A549 (cell line): ENCODE measurements around the gene TTI1. TPM values are rescaled to one million over a fixed set of nuclear protein-coding genes. Genes with fewer than 3 reads are reported as not detected.

Experiments
- ATAC-seq, 2 experiments: fragments of 200-7000 bp in 1 of 2; fragments of >200 bp in 1 of 2; cut with Nextera tagmentation in 1 of 2; cut with Tn5 transposase in 1 of 2; 3 replicates each; pipeline versions ENCODE4 v1.8.0 to v1.9.1; 2018 to 2020; ENCODE audit warnings: mild to moderate bottlenecking in 1 of 2, moderate library complexity in 1 of 2
- CTCF ChIA-PET: fragments of 300-600 bp; sonication (Branson Sonifier 250); formaldehyde crosslinking; extraction: SDS; loops from one replicate; lab custom pipeline; 2021; ENCODE audit warnings: antibody characterized with exemption, inconsistent platforms; lab: Yijun Ruan, JAX
- POLR2A ChIA-PET: fragments of 350-600 bp; formaldehyde crosslinking; extraction: SDS; loops from one replicate; lab custom pipeline; 2021; ENCODE audit warnings: antibody characterized with exemption, inconsistent platforms; lab: Yijun Ruan, JAX
- DNase-seq, 2 experiments: peaks; one replicate each; pipeline versions ENCODE4 v3.0.0 to v3.0.0-alpha.2; 2011 to 2016; ENCODE audit warnings: low read depth in 1 of 2, low spot score in 1 of 2
- FAIRE-seq: peaks from 2 replicates; lab custom pipeline; 2011; peaks lifted over from hg19 to GRCh38; lab: Jason Lieb, UNC
- H3K27ac ChIP-seq, 2 experiments: fragments of >200 bp; sonication (Bioruptor Twin); formaldehyde crosslinking; 3 replicates each; pipeline ENCODE4 v1.5.1; 2016 to 2017
- H3K4me1 ChIP-seq: fragments of >200 bp; sonication (Bioruptor Twin); formaldehyde crosslinking; 3 replicates; pipeline ENCODE4 v1.6.1; 2016
- H3K4me2 ChIP-seq: fragments of >200 bp; sonication (Bioruptor Twin); formaldehyde crosslinking; 3 replicates; pipeline ENCODE4 v1.6.1; 2016
- H3K4me3 ChIP-seq: fragments of >200 bp; sonication (Bioruptor Twin); formaldehyde crosslinking; 3 replicates; pipeline ENCODE4 v1.5.1; 2016
- H3K9me3 ChIP-seq: fragments of >200 bp; sonication (Bioruptor Twin); formaldehyde crosslinking; 3 replicates; pipeline ENCODE4 v1.6.1; 2016
- ATOH8 ChIP-seq: fragments of 250-450 bp; sonication (Bioruptor Pico); IDR thresholded peaks from 2 replicates; pipeline ENCODE4 v1.5.0; 2020; ENCODE audit warnings: low read depth, mild to moderate bottlenecking, moderate library complexity
- BHLHE40 ChIP-seq: IDR thresholded peaks from 2 replicates; pipeline ENCODE4 v1.6.1; 2012; ENCODE audit warnings: low read depth, low read length, inconsistent platforms
- CBX2 ChIP-seq: fragments of 200-600 bp; sonication (generic); IDR thresholded peaks from 2 replicates; pipeline ENCODE4 v1.6.1; 2016; ENCODE audit warnings: low read depth, mild to moderate bottlenecking, borderline replicate concordance
- CEBPB ChIP-seq, 2 experiments: fragments of >200 bp in 1 of 2; sonication (Bioruptor Twin) in 1 of 2; formaldehyde crosslinking in 1 of 2; IDR thresholded peaks; 2 replicates each; pipeline ENCODE4 v1.6.1; 2012 to 2016
- EHF ChIP-seq: fragments of 250-450 bp; sonication (Bioruptor Pico); IDR thresholded peaks from 2 replicates; pipeline ENCODE4 v1.5.0; 2020; ENCODE audit warnings: mild to moderate bottlenecking
- HDAC2 ChIP-seq: fragments of 200-600 bp; sonication (generic); IDR thresholded peaks from 2 replicates; pipeline ENCODE4 v1.6.1; 2016
- HMGXB4 ChIP-seq: fragments of 250-450 bp; sonication (Bioruptor Pico); IDR thresholded peaks from 2 replicates; pipeline ENCODE4 v1.5.0; 2021; ENCODE audit warnings: mild to moderate bottlenecking, moderate library complexity, borderline replicate concordance
- HOXA7 ChIP-seq: fragments of 250-450 bp; sonication (Bioruptor Pico); IDR thresholded peaks from 2 replicates; pipeline ENCODE4 v1.5.0; 2020; ENCODE audit warnings: mild to moderate bottlenecking, moderate library complexity
- HOXB13 ChIP-seq: fragments of 250-450 bp; sonication (Bioruptor Pico); IDR thresholded peaks from 2 replicates; pipeline ENCODE4 v1.5.0; 2020; ENCODE audit warnings: low read depth, mild to moderate bottlenecking, moderate library complexity
- NFE2L2 ChIP-seq: fragments of 150-350 bp; conservative IDR thresholded peaks from 2 replicates; pipeline ENCODE4 v1.6.1; 2014; ENCODE audit warnings: low read length
- NR3C1 ChIP-seq: fragments of >200 bp; sonication (Bioruptor Twin); formaldehyde crosslinking; IDR thresholded peaks from 3 replicates; pipeline ENCODE4 v1.6.1; 2017
- PHF8 ChIP-seq: fragments of 200-600 bp; sonication (generic); IDR thresholded peaks from 2 replicates; pipeline ENCODE4 v1.6.1; 2016; ENCODE audit warnings: low read depth, mild to moderate bottlenecking, antibody characterized with exemption, moderate library complexity, borderline replicate concordance
- POLR2AphosphoS2 ChIP-seq: conservative IDR thresholded peaks from 2 replicates; pipeline ENCODE4 v1.6.1; 2012; ENCODE audit warnings: low read length, improper control_type of control experiment, inconsistent platforms
- RAD21 ChIP-seq, 2 experiments: fragments of >200 bp in 1 of 2; sonication (Bioruptor Twin) in 1 of 2; formaldehyde crosslinking in 1 of 2; IDR thresholded peaks in 1 of 2; conservative IDR thresholded peaks in 1 of 2; 2 replicates in 1 of 2; 3 replicates in 1 of 2; pipeline ENCODE4 v1.6.1; 2012 to 2018; ENCODE audit warnings: inconsistent platforms in 1 of 2
- RCOR1 ChIP-seq: fragments of 150-350 bp; IDR thresholded peaks from 2 replicates; pipeline ENCODE4 v1.6.1; 2014; ENCODE audit warnings: antibody characterized with exemption, low read length, low read depth
- SREBF2 ChIP-seq: fragments of 450-650 bp; IDR thresholded peaks from 2 replicates; pipeline ENCODE4 v1.6.1; 2014; ENCODE audit warnings: mild to moderate bottlenecking, moderate library complexity
- ZSCAN20 ChIP-seq: fragments of 250-450 bp; sonication (Bioruptor Pico); IDR thresholded peaks from 2 replicates; pipeline ENCODE4 v1.8.0; 2022; ENCODE audit warnings: mild to moderate bottlenecking, moderate library complexity
- WGBS: methylation state at CpG from one replicate; pipeline ENCODE4 v1.1.6; 2017; ENCODE audit errors: missing lambda C conversion rate; 5-methylcytosine and 5-hydroxymethylcytosine counted together
- polyA plus RNA-seq, 4 experiments: library from polyadenylated mRNA; depleted of rRNA in 3 of 4; stranded (reverse); fragments of >200 nt; fragmentation: RNase III in 1 of 4; extraction: RNeasy Plus Mini Kit Qiagen cat#74134 plus additional on column Dnase treatment in 1 of 4; gene quantifications; 2 replicates in 3 of 4; 3 replicates in 1 of 4; pipeline ENCODE4 v1.2.3, GENCODE V29; 2011 to 2017
- TF ChIP-seq, protein P1 (sequence below): IDR thresholded peaks from 2 replicates; pipeline ENCODE4 v1.6.1; 2012
- TF ChIP-seq, protein P2 (sequence below): fragments of >200 bp; sonication (Bioruptor Twin); formaldehyde crosslinking; IDR thresholded peaks from 3 replicates; pipeline ENCODE4 v1.5.1; 2016
- TF ChIP-seq, protein P3 (sequence below): fragments of 150-350 bp; IDR thresholded peaks from 2 replicates; pipeline ENCODE4 v1.6.1; 2014; ENCODE audit warnings: low read depth, mild to moderate bottlenecking, low read length

Gene TTI1
- polyA plus RNA-seq, 2 of the 4 experiments (the other 2 are of a cell fraction) = 20.6 to 27.9 TPM

- TF ChIP-seq HMGXB4 (no peak), ZSCAN20 (CRISPR knock-in tag) (no peak), RCOR1 (no peak), HDAC2 (no peak), SREBF2 (no peak), EHF (CRISPR knock-in tag) (no peak), POLR2AphosphoS2 (no peak)
Measured at GRCh38 chr20:37997516-37997915, 35.7 kb downstream of the TTI1 start (continued).

GRCh38 chr20:37995856-37996605, 37.2 kb downstream of the TTI1 start:
- 89% methylated on average over 9 of the region's 9 CpGs for WGBS
- CTCF ChIA-PET = interaction anchor here (1.0 to 5.2 kb wide), 6 partner anchors 12 to 432 kb away, joined by 4 to 40 read pairs (median 5); partner anchors contain the start of gene VSTM2L
- DNase-seq (no peak), ATAC-seq (no peak), FAIRE-seq (no peak)
- no peak overlapping the region for H3K4me3 ChIP-seq
- peaks cover 35% of the 10 kb centered on the region for H3K4me1 ChIP-seq
- TF ChIP-seq RAD21 (conservative IDR thresholded peaks at IDR 0.05 in 1 of 2, IDR thresholded peaks at IDR 0.05 in 1 of 2) (no peak), NFE2L2 (no peak), NR3C1 (no peak), HOXB13 (CRISPR knock-in tag) (no peak), BHLHE40 (no peak)
- H3K27ac ChIP-seq = no peak overlapping the region
- POLR2A ChIA-PET = no interaction called here
- no peaks in the 10 kb centered on the region for H3K9me3 ChIP-seq
- H3K4me2 ChIP-seq = no peak overlapping the region

GRCh38 chr20:37994512-37994911, 38.7 kb downstream of the TTI1 start:
- ChIA-PET CTCF (interaction anchor here (1.0 to 5.2 kb wide), 15 partner anchors 8 to 431 kb away, joined by 3 to 41 read pairs (median 5); partner anchors contain the start of gene VSTM2L), POLR2A (interaction anchor here (1.0 to 2.1 kb wide), 2 partner anchors 39 to 87 kb away, joined by 3 to 7 read pairs; partner anchors contain the start of genes RPRD1B and TTI1)
- DNase-seq (peak; percentile 40 to 49), ATAC-seq (peak in 1 of 2 experiments; percentile 49; a peak in 3 of 6 replicates), FAIRE-seq (no peak)
- TF ChIP-seq ATOH8 (CRISPR knock-in tag) (no peak), PHF8 (no peak), CEBPB (IDR thresholded peaks at IDR 0.05) (peak; percentile 29 to 64; a peak in 2 of 4 replicates), CBX2 (no peak), HOXA7 (CRISPR knock-in tag) (no peak)
- TF ChIP-seq, protein P1, sequence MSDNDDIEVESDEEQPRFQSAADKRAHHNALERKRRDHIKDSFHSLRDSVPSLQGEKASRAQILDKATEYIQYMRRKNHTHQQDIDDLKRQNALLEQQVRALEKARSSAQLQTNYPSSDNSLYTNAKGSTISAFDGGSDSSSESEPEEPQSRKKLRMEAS = 0 out of 2 replicates have a peak, but pooled peaks have one; percentile 29
- TF ChIP-seq, protein P2, sequence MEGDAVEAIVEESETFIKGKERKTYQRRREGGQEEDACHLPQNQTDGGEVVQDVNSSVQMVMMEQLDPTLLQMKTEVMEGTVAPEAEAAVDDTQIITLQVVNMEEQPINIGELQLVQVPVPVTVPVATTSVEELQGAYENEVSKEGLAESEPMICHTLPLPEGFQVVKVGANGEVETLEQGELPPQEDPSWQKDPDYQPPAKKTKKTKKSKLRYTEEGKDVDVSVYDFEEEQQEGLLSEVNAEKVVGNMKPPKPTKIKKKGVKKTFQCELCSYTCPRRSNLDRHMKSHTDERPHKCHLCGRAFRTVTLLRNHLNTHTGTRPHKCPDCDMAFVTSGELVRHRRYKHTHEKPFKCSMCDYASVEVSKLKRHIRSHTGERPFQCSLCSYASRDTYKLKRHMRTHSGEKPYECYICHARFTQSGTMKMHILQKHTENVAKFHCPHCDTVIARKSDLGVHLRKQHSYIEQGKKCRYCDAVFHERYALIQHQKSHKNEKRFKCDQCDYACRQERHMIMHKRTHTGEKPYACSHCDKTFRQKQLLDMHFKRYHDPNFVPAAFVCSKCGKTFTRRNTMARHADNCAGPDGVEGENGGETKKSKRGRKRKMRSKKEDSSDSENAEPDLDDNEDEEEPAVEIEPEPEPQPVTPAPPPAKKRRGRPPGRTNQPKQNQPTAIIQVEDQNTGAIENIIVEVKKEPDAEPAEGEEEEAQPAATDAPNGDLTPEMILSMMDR = no peak
- TF ChIP-seq, protein P3, sequence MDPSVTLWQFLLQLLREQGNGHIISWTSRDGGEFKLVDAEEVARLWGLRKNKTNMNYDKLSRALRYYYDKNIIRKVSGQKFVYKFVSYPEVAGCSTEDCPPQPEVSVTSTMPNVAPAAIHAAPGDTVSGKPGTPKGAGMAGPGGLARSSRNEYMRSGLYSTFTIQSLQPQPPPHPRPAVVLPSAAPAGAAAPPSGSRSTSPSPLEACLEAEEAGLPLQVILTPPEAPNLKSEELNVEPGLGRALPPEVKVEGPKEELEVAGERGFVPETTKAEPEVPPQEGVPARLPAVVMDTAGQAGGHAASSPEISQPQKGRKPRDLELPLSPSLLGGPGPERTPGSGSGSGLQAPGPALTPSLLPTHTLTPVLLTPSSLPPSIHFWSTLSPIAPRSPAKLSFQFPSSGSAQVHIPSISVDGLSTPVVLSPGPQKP = no peak
- peak overlapping the region; percentile 37 to 64; a peak in 3 of 6 replicates for H3K27ac ChIP-seq
- peaks cover 50% of the 10 kb centered on the region for H3K4me1 ChIP-seq
- peak overlapping the region; percentile 25; the same call in 2 of the 3 replicates for H3K4me2 ChIP-seq
- 47% methylated on average over 4 of the region's 4 CpGs for WGBS
- H3K9me3 ChIP-seq = no peaks in the 10 kb centered on the region
- no peak overlapping the region for H3K4me3 ChIP-seq
